H1 (cell line): ENCODE measurements around the gene SH2D1B. TPM values are rescaled to one million over a fixed set of nuclear protein-coding genes. Genes with fewer than 3 reads are reported as not detected.

Experiments used
- TAF7 ChIP-seq: optimal IDR thresholded peaks from 2 replicates; pipeline ENCODE3; 2011; ENCODE audit warnings: low read depth, mild to moderate bottlenecking, inconsistent platforms, low read length, moderate library complexity, borderline replicate concordance
- polyA plus RNA-seq, 7 experiments: library from polyadenylated mRNA; depleted of rRNA in 3 of 7; stranded (reverse) in 5 of 7; unstranded in 2 of 7; fragments of >200 nt in 5 of 7; fragments of 200-250 nt in 2 of 7; gene quantifications; 1 replicate in 5 of 7; 2 replicates in 1 of 7; 4 replicates in 1 of 7; pipeline versions ENCODE4 v1.2.1 to v1.2.3, GENCODE V29; 2011 to 2013; ENCODE audit warnings: missing spikeins in 2 of 7, mixed read lengths in 2 of 7
- total RNA-seq: library from RNA; stranded (reverse); fragmentation: NEBNext Ultra II Directional; extraction: Animal tissue kit (Norgen Biotek cat#: 25700); gene quantifications from 2 replicates; pipeline ENCODE4 v1.2.1, GENCODE V29; 2021

SH2D1B gene
- total and polyA plus RNA-seq, 2 of the 8 experiments (the other 6 are each of a cell fraction or from before 2014, with no cell fraction given) = not detected

DNA sequence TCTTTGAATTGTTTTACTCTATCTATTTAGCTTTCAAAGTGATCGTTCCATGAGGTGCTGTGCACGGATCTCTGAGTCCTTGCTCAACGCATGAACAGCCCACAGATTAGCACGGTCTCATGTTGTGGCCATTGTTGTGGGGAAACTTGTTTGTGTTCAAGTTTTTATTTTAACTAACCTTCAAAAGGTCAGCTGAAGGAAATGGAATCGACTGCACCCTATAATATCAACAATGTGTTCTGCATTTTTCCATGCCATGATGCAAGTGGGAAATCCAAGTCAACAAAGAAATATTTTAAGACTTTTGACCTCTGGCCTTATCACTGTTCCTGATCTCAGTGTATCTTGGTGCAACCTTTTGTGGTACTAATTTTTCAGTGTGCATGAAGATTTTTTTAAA lies 6.1 kb downstream of the SH2D1B start (continued):
- TF ChIP-seq TAF7 = no peak
